ENCODE measurements around the gene BAIAP2L2.

Gene BAIAP2L2

DNA sequence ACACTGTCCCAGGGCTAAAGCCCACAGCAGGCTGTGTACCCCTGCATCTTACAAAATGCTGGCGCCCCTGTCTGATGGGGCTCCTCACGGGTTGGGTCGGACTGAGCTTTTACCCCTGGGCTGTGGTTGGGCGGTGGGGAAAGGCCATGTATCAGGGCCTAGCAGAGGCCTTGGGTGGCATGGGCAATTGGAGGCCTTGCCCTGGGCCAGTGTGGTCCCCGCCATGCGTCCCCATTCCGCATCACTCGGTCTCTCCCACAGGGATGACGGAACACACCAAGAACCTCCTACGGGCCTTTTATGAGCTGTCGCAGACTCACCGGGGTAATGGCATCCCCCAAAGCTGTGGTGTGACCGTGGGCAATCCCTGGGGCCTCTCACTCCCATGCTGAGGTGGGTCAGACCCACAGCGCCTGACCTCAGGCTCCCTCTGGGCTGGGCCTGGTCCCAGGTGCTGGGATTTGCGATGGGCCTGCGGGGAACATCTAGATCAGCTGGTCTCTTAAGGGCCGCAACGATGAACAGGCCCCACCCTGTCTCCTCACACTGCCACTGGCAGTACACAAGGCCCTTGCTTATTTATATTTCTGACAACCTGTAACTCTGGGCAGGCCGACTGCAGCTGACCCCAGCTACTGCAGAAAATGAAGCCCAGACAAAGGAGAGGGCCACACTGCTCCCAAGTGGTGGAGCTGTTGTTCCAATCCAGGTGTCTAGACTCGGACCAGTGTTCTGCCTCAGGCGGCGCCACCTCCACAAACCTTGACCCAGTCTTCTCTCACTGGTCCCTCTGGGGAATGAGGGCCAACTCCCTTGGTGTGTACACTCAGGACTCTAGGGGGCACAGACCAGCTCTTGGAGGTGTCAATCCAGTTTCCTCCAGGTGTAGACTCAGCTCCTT lies 38.8 kb downstream of the BAIAP2L2 start:
- TF ChIP-seq, protein P1, sequence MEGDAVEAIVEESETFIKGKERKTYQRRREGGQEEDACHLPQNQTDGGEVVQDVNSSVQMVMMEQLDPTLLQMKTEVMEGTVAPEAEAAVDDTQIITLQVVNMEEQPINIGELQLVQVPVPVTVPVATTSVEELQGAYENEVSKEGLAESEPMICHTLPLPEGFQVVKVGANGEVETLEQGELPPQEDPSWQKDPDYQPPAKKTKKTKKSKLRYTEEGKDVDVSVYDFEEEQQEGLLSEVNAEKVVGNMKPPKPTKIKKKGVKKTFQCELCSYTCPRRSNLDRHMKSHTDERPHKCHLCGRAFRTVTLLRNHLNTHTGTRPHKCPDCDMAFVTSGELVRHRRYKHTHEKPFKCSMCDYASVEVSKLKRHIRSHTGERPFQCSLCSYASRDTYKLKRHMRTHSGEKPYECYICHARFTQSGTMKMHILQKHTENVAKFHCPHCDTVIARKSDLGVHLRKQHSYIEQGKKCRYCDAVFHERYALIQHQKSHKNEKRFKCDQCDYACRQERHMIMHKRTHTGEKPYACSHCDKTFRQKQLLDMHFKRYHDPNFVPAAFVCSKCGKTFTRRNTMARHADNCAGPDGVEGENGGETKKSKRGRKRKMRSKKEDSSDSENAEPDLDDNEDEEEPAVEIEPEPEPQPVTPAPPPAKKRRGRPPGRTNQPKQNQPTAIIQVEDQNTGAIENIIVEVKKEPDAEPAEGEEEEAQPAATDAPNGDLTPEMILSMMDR (IDR thresholded peaks at IDR 0.05; ENCODE audit: insufficient read depth, low read length, missing control alignments): no peak
- CTCF ChIA-PET: interaction anchor here (1.1 to 1.2 kb wide), 3 partner anchors 23 to 281 kb away, joined by 3 to 4 read pairs (median 3); no protein-coding TSS in a partner anchor
- POLR2A ChIA-PET: no interaction called here
- H3K4me3 ChIP-seq (ENCODE audit: low read depth, low read length): no peak overlapping the region
- no peak for DNase-seq (ENCODE audit: low read depth, low spot score)

GRCh38 chr22:38070250-38070921 lies 40.1 kb downstream of the BAIAP2L2 start:
- H3K4me3 ChIP-seq (ENCODE audit: low read depth, low read length): no peak overlapping the region
- no peak for DNase-seq (ENCODE audit: low read depth, low spot score)
- ChIA-PET POLR2A (interaction anchor here (0.7 kb wide), 1 partner anchor 480 kb away, joined by 3 read pairs; no protein-coding TSS in a partner anchor), CTCF (interaction anchor here (0.8 to 8.8 kb wide), 7 partner anchors 13 to 612 kb away, joined by 3 to 57 read pairs (median 4); partner anchors contain the start of gene PICK1)
- TF ChIP-seq, protein P1 (IDR thresholded peaks at IDR 0.05; ENCODE audit: insufficient read depth, low read length, missing control alignments): no peak

DNA sequence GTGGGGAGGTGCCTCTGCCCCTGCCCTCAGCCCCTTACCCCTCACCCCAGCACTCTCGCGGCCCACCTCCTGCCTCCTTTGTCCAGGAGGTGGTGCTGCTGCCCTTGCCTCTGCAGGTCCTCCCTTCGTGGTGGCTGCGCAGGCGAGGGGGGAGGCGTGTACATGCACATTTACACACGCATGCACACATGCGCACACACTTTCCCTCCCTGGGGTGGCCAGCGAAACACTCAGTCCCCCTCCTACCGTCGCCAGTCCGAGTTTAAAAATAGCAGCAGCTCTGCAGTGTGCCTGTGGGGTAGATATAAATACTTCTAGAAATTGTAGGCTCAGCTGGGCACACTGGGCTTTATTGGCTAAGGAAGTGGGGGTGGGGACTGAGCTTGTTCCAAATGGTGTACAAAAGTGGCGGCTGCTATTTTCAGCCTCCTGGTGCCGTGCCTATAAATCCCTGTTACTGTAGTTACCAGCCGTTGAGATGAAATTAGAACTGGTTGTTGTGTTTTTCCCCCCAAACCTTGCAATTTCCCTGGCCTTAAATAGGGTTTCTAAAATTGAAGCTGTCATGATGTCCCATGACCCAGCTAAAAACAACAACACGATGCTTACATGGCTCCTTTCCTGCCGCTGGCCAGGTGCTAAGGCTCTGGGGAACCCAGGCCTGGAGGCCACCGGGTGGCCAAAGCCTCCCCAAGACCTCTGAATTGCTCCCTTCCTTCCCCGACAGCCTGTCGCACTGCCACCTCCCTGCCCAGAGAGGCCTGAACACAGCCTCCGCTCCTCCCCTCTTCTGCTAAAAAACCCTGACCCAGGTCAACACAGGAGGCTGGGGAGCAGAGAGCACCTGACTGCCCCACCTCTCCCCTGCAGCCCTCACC lies 40.9 kb downstream of the BAIAP2L2 start:
- no peak for DNase-seq (ENCODE audit: low read depth, low spot score)
- TF ChIP-seq, protein P1 (IDR thresholded peaks at IDR 0.05; ENCODE audit: insufficient read depth, low read length, missing control alignments): peak; percentile 44
- no peak overlapping the region for H3K4me3 ChIP-seq (ENCODE audit: low read depth, low read length)
- ChIA-PET CTCF (interaction anchor here (0.8 to 8.8 kb wide), 8 partner anchors 12 to 613 kb away, joined by 3 to 57 read pairs (median 4); partner anchors contain the start of gene PICK1), POLR2A (no interaction called here)

DNA sequence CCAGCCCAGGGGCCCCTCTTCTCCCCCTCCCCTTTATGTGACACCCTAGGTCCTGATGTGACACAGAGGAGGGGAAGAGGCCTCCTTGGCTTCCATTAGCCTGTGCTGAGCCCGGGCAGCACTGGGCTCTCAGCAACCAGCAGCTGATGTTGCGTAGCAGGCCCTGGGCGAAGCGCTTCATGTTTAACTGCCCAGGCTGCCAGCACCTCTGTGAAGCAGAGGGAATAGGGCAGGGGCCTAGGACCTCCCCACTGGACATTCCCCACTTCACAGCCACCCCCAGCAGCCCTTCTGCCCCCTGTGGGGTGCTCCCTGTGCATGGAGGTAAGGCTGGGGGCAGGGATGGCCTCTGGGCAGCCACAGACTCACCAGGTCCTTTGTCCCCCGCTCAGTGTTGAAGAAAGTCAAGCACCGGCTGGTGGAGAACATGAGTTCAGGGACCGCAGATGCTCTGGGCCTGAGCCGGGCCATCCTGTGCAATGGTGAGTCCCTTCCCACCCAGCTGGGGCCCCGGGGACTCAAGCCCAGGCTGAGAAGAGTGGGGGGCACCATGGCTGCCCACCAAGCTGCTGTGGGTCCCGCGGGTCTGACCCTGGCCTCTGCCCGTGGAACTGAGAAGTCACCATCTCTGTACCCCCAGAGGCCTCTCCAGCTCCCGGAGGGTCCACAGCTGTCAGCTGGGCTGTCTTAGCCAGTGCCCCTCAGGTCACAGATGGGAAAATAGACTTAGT lies 41.7 kb downstream of the BAIAP2L2 start:
- no peak for DNase-seq (ENCODE audit: low read depth, low spot score)
- H3K4me3 ChIP-seq (ENCODE audit: low read depth, low read length): no peak overlapping the region
- CTCF ChIA-PET: interaction anchor here (0.6 to 8.8 kb wide), 8 partner anchors 9 to 503 kb away, joined by 3 to 57 read pairs (median 4); partner anchors contain the start of gene PICK1
- TF ChIP-seq, protein P1 (IDR thresholded peaks at IDR 0.05; ENCODE audit: insufficient read depth, low read length, missing control alignments): no peak
- POLR2A ChIA-PET: interaction anchor here (0.9 kb wide), 1 partner anchor 249 kb away, joined by 3 read pairs; no protein-coding TSS in a partner anchor

DNA sequence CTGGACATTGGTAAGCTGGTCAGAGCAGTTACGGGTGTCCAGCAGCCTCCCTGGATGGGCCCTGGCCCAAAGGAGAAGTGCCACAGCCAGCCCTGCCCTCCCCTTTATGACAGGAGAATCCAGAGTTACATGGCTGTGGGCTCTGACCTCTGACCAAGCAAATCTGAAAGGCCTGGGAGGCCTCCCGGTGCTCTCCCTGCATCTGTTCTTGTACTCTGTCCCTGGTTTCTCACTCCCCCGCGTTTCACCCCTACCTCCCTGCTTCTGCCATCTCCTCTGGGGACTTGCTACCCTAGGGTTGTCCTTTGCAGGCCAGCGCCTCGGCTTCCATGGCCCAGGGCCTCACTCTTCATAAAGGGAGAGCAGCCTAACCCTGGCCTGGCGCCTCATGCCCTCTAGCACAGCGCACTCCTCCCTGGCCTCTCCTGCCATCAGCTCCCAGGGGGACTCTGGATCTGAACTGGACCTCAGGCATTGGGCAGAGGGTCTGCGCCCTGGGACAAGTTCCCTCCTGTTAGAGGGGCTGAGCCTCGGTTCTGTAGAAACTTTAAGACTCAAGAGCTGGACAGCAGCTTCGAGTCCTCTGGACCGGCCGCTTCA lies 42.6 kb downstream of the BAIAP2L2 start:
- H3K4me3 ChIP-seq (ENCODE audit: low read depth, low read length): no peak overlapping the region
- no peak for DNase-seq (ENCODE audit: low read depth, low spot score)
- CTCF ChIA-PET: interaction anchor here (0.6 to 8.8 kb wide), 8 partner anchors 8 to 504 kb away, joined by 3 to 57 read pairs (median 4); partner anchors contain the start of gene PICK1
- POLR2A ChIA-PET: interaction anchor here (0.6 to 0.9 kb wide), 2 partner anchors 250 to 516 kb away, joined by 3 read pairs; no protein-coding TSS in a partner anchor
- TF ChIP-seq, protein P1 (IDR thresholded peaks at IDR 0.05; ENCODE audit: insufficient read depth, low read length, missing control alignments): no peak
